ENCODE measurements around the gene KLF15.

Gene KLF15

DNA sequence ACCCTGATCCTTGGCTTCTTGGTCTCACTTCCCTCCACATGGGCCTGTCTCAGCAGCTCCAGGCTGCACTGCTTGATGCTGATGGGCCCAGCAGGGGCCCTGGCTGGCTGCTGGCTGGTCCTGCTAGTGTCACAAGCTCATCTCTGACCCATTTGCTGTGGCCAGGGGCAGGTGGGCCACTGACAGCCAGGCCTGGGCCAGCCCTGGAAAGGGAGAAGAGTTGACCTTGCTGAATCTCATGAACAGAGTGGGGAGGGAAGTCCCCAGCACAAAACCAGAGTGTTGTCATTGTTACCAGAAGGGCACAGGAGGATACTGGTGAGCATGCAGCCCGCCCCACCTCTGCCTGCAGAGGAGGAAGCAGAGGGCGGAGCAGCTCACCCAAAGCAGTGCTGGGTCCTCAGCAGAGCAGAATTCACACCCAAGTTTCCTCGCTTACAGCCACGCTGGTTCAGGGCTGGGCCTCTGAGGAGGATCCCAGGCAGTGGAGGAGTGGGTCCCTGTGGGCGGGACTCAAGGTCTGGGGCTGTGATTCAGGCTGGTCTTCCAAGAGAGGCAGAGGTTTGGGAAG, 7.6 kb upstream of the KLF15 start:
- no peak overlapping the region for H3K4me3 ChIP-seq
- TF ChIP-seq Cebpa-rat (IDR thresholded peaks at IDR 0.05): no peak
- H3K27ac ChIP-seq: no peak overlapping the region
- no peaks in the 10 kb centered on the region for H4K20me1 ChIP-seq
- H3K9me3 ChIP-seq: no peaks in the 10 kb centered on the region
- H3K36me3 ChIP-seq: no peaks in the 10 kb centered on the region
- H3K9ac ChIP-seq: no peak overlapping the region
- no peak overlapping the region for H3K4me2 ChIP-seq
- H3K27me3 ChIP-seq: peaks cover 12% of the 10 kb centered on the region; the same call in 1 of the 2 replicates
- H3K4me1 ChIP-seq: peaks cover 15% of the 10 kb centered on the region

- Histone ChIP-seq H3K9ac (no peak overlapping the region), H3K9me3 (no peaks in the 10 kb centered on the region), H3K27me3 (peaks cover 17% of the 10 kb centered on the region; the same call in 1 of the 2 replicates), H3K4me2 (no peak overlapping the region), H3K4me1 (peaks cover 15% of the 10 kb centered on the region), H3K4me3 (no peak overlapping the region), H4K20me1 (no peaks in the 10 kb centered on the region), H3K27ac (no peak overlapping the region), H3K36me3 (no peaks in the 10 kb centered on the region)
- TF ChIP-seq Cebpa-rat (IDR thresholded peaks at IDR 0.05): no peak
These were observed 7.0 kb upstream of the KLF15 start for GRCh38 chr3:126364130-126364695.

DNA sequence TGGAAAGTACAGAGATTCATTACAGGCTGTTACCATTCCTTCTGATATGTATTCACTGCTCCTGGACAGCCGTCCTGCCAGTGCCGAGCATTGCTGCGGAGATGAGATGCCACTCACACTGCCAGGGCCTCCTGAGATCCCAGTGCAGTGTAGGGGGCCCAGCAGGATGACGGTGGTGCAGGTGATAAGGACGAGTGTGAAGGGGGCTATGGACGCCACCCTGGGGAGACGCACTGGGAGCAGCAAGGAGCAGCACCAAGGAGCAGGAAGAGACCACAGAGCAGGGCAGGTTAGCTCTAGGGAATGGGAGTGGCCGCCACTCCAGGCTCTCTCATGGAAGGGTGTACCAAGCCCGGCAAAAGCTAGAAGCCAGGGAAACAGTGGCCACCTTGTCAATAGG, 4.0 kb upstream of the KLF15 start:
- H3K36me3 ChIP-seq: no peaks in the 10 kb centered on the region
- H3K4me3 ChIP-seq: no peak overlapping the region
- no peak overlapping the region for H3K4me2 ChIP-seq
- H3K9me3 ChIP-seq: no peaks in the 10 kb centered on the region
- H3K9ac ChIP-seq: no peak overlapping the region
- peaks cover 13% of the 10 kb centered on the region; the same call in 1 of the 2 replicates for H4K20me1 ChIP-seq
- H3K27ac ChIP-seq: no peak overlapping the region
- TF ChIP-seq Cebpa-rat (IDR thresholded peaks at IDR 0.05): no peak
- peaks cover 46% of the 10 kb centered on the region for H3K27me3 ChIP-seq
- H3K4me1 ChIP-seq: peaks cover 23% of the 10 kb centered on the region

DNA sequence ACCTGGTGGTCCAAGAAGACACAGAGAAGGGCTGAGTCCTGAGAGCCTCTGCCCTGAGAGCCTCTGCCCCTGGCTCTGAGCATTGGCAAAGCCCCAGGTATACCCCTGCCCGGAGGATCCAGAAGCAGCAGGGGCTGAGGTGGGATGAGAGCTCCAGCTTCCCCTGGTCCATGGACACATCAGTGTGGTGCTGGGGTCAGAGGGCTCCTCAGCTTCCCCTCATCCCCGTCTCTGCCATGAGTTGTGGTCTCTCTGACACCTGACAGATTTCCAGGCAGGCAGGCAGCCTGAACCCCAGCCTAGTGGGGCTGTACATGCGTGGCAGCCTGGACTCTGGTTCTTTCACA, 3.5 kb upstream of the KLF15 start:
- H3K4me3 ChIP-seq: no peak overlapping the region
- no peak overlapping the region for H3K27ac ChIP-seq
- H3K27me3 ChIP-seq: peaks cover 51% of the 10 kb centered on the region
- no peak for TF ChIP-seq Cebpa-rat (IDR thresholded peaks at IDR 0.05)
- no peaks in the 10 kb centered on the region for H3K36me3 ChIP-seq
- H3K4me1 ChIP-seq: peaks cover 27% of the 10 kb centered on the region
- H4K20me1 ChIP-seq: peaks cover 18% of the 10 kb centered on the region; the same call in 1 of the 2 replicates
- no peak overlapping the region for H3K4me2 ChIP-seq
- no peak overlapping the region for H3K9ac ChIP-seq
- no peaks in the 10 kb centered on the region for H3K9me3 ChIP-seq

- Histone ChIP-seq H3K4me1 (peaks cover 29% of the 10 kb centered on the region), H3K4me3 (no peak overlapping the region), H3K4me2 (no peak overlapping the region), H3K27ac (no peak overlapping the region), H3K36me3 (no peaks in the 10 kb centered on the region), H4K20me1 (peaks cover 23% of the 10 kb centered on the region; the same call in 1 of the 2 replicates), H3K9ac (no peak overlapping the region), H3K27me3 (peaks cover 56% of the 10 kb centered on the region), H3K9me3 (no peaks in the 10 kb centered on the region)
- TF ChIP-seq Cebpa-rat (IDR thresholded peaks at IDR 0.05): no peak
These were observed 3.0 kb upstream of the KLF15 start for GRCh38 chr3:126360046-126360713.

- peaks cover 37% of the 10 kb centered on the region; the same call in 1 of the 2 replicates for H4K20me1 ChIP-seq
- H3K36me3 ChIP-seq: no peaks in the 10 kb centered on the region
- peaks cover 29% of the 10 kb centered on the region for H3K4me1 ChIP-seq
- H3K4me3 ChIP-seq: no peak overlapping the region
- no peak overlapping the region for H3K4me2 ChIP-seq
- no peak for TF ChIP-seq Cebpa-rat (IDR thresholded peaks at IDR 0.05)
- no peaks in the 10 kb centered on the region for H3K9me3 ChIP-seq
- H3K9ac ChIP-seq: no peak overlapping the region
- no peak overlapping the region for H3K27ac ChIP-seq
- H3K27me3 ChIP-seq: peaks cover 70% of the 10 kb centered on the region
These were observed 1.6 kb upstream of the KLF15 start for GRCh38 chr3:126358816-126359181.

- no peak for TF ChIP-seq Cebpa-rat (IDR thresholded peaks at IDR 0.05)
- no peak overlapping the region for H3K27ac ChIP-seq
- H3K4me2 ChIP-seq: peak overlapping the region; percentile 99
- H3K9ac ChIP-seq: no peak overlapping the region
- no peaks in the 10 kb centered on the region for H3K9me3 ChIP-seq
- H4K20me1 ChIP-seq: peaks cover 40% of the 10 kb centered on the region; the same call in 1 of the 2 replicates
- H3K36me3 ChIP-seq: no peaks in the 10 kb centered on the region
- H3K4me3 ChIP-seq: no peak overlapping the region
- H3K4me1 ChIP-seq: peaks cover 25% of the 10 kb centered on the region
- peaks cover 71% of the 10 kb centered on the region for H3K27me3 ChIP-seq
These were observed 1.0 kb upstream of the KLF15 start for GRCh38 chr3:126358038-126358815.

DNA sequence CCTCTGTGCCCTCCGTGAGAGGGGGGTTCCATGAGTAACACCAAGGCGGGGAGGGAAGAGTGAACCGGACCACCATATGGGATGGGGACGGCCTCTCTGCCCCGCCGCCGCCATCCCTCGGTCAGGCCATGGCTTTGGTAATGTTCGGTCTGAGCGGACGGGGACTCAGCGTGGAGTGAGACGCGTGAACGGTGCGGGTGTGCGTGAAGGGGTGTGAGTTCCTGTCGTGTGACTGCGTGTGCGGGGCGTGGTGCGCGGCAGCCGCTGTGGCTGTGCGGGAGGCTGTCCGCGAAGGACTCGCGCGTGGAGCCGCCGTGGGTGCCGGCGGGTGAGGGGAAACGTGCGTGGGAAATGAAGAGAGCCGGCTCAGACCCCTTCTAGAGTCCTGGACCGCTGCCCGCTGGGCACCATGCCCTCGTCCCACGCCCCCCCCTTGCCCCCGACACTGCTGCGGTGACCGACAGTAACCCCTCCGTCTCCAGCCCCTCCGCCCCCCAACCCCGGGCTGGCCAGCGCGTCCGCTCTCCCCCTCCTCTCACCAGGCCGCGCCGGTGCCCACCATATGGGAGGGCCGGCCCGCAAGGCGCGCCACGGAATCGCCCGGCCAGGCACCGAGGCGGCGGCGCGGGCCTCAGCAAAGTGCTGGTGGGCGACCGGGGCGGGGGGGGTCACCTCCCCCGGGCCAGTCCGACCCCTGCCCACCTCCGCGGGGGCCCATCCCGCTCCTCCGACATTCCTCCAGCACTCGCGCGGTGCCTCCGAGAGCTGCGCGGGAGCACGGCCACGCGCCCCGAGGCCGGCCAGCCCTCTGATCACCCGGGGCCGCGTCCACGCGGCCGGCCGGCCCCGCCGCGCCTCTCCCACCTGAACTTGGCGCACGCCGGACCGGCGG, 589 bp downstream of the KLF15 start:
- Histone ChIP-seq H3K4me2 (peak overlapping the region; percentile 99), H3K9ac (peak overlapping the region; percentile 48; the same call in 1 of the 2 replicates), H3K4me1 (peaks cover 21% of the 10 kb centered on the region), H3K4me3 (peak overlapping the region; percentile 70), H4K20me1 (peaks cover 40% of the 10 kb centered on the region; the same call in 1 of the 2 replicates), H3K27me3 (peaks cover 71% of the 10 kb centered on the region), H3K9me3 (no peaks in the 10 kb centered on the region), H3K36me3 (no peaks in the 10 kb centered on the region), H3K27ac (no peak overlapping the region)
- no peak for TF ChIP-seq Cebpa-rat (IDR thresholded peaks at IDR 0.05)

GRCh38 chr3:126355777-126356372, 1.3 kb downstream of the KLF15 start:
- Histone ChIP-seq H3K4me2 (peak overlapping the region; percentile 99), H3K27me3 (peaks cover 69% of the 10 kb centered on the region), H3K9ac (no peak overlapping the region), H3K27ac (no peak overlapping the region), H3K9me3 (no peaks in the 10 kb centered on the region), H4K20me1 (peaks cover 40% of the 10 kb centered on the region; the same call in 1 of the 2 replicates), H3K4me1 (peaks cover 26% of the 10 kb centered on the region), H3K4me3 (peak overlapping the region; percentile 70), H3K36me3 (no peaks in the 10 kb centered on the region)
- TF ChIP-seq Cebpa-rat (IDR thresholded peaks at IDR 0.05): no peak
